ENCODE measurements around the gene MYO1C. TPM values are rescaled to one million over a fixed set of nuclear protein-coding genes. Genes with fewer than 3 reads are reported as not detected.

MYO1C gene
- polyA plus RNA-seq, 1 donor from 2014 or later = 5.7 TPM

- H3K4me2 ChIP-seq (ENCODE audit: low read length) = no peak overlapping the region
- no peaks in the 10 kb centered on the region for H4K20me1 ChIP-seq (ENCODE audit: insufficient read depth)
- peaks cover 9% of the 10 kb centered on the region for H3K27me3 ChIP-seq (ENCODE audit: insufficient read depth, low read depth, low read length)
- no peak overlapping the region for H2AFZ ChIP-seq (ENCODE audit: low read depth, low read length)
- TF ChIP-seq MXI1 (conservative IDR thresholded peaks at IDR 0.05; ENCODE audit: poor library complexity, severe bottlenecking) = no peak
- TF ChIP-seq POLR2AphosphoS5 (IDR thresholded peaks at IDR 0.05) = no peak
- no peak for TF ChIP-seq RAD21 (conservative IDR thresholded peaks at IDR 0.05)
- TF ChIP-seq, protein P1, sequence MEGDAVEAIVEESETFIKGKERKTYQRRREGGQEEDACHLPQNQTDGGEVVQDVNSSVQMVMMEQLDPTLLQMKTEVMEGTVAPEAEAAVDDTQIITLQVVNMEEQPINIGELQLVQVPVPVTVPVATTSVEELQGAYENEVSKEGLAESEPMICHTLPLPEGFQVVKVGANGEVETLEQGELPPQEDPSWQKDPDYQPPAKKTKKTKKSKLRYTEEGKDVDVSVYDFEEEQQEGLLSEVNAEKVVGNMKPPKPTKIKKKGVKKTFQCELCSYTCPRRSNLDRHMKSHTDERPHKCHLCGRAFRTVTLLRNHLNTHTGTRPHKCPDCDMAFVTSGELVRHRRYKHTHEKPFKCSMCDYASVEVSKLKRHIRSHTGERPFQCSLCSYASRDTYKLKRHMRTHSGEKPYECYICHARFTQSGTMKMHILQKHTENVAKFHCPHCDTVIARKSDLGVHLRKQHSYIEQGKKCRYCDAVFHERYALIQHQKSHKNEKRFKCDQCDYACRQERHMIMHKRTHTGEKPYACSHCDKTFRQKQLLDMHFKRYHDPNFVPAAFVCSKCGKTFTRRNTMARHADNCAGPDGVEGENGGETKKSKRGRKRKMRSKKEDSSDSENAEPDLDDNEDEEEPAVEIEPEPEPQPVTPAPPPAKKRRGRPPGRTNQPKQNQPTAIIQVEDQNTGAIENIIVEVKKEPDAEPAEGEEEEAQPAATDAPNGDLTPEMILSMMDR (IDR thresholded peaks at IDR 0.05; ENCODE audit: poor library complexity, severe bottlenecking) = no peak
- no peak for TF ChIP-seq EP300 (conservative IDR thresholded peaks at IDR 0.05; ENCODE audit: poor library complexity, severe bottlenecking)
- TF ChIP-seq TAF1 (IDR thresholded peaks at IDR 0.05; ENCODE audit: low read depth) = no peak
- H3K9ac ChIP-seq (ENCODE audit: low read length) = no peak overlapping the region
- H3K9me3 ChIP-seq (ENCODE audit: low read length) = no peaks in the 10 kb centered on the region
- H3K79me2 ChIP-seq (replicated peaks; ENCODE audit: insufficient read depth, low read length) = no peaks in the 10 kb centered on the region
- H3K36me3 ChIP-seq (ENCODE audit: insufficient read depth, low read length) = no peaks in the 10 kb centered on the region
- H3F3A ChIP-seq (ENCODE audit: insufficient read depth, low read length, poor library complexity, severe bottlenecking) = no peaks in the 10 kb centered on the region
- no peak overlapping the region for H3K27ac ChIP-seq (ENCODE audit: low read length)
- H3K9me2 ChIP-seq (ENCODE audit: insufficient read depth, low read length) = no peaks in the 10 kb centered on the region
- H3K4me3 ChIP-seq (ENCODE audit: low read length) = no peak overlapping the region
These were observed 2.9 kb upstream of the MYO1C start for GRCh38 chr17:1495265-1495989.

- Histone ChIP-seq H2AFZ (ENCODE audit: low read depth, low read length) (no peak overlapping the region), H3K27ac (ENCODE audit: low read length) (no peak overlapping the region), H3K27me3 (ENCODE audit: insufficient read depth, low read depth, low read length) (peaks cover 11% of the 10 kb centered on the region), H3K36me3 (ENCODE audit: insufficient read depth, low read length) (no peaks in the 10 kb centered on the region), H3K4me3 (ENCODE audit: low read length) (no peak overlapping the region), H3K9me3 (ENCODE audit: low read length) (no peaks in the 10 kb centered on the region), H3K4me2 (ENCODE audit: low read length) (no peak overlapping the region), H3K9me2 (ENCODE audit: insufficient read depth, low read length) (no peaks in the 10 kb centered on the region), H3K9ac (ENCODE audit: low read length) (no peak overlapping the region), H3F3A (ENCODE audit: insufficient read depth, low read length, poor library complexity, severe bottlenecking) (no peaks in the 10 kb centered on the region), H3K79me2 (replicated peaks; ENCODE audit: insufficient read depth, low read length) (no peaks in the 10 kb centered on the region), H4K20me1 (ENCODE audit: insufficient read depth) (no peaks in the 10 kb centered on the region)
- no peak for TF ChIP-seq MXI1 (conservative IDR thresholded peaks at IDR 0.05; ENCODE audit: poor library complexity, severe bottlenecking)
- TF ChIP-seq TAF1 (IDR thresholded peaks at IDR 0.05; ENCODE audit: low read depth) = no peak
- no peak for TF ChIP-seq RAD21 (conservative IDR thresholded peaks at IDR 0.05)
- no peak for TF ChIP-seq SMC3 (conservative IDR thresholded peaks at IDR 0.05; ENCODE audit: poor library complexity)
- no peak for TF ChIP-seq POLR2AphosphoS5 (IDR thresholded peaks at IDR 0.05)
- TF ChIP-seq EZH2 (IDR thresholded peaks at IDR 0.05; ENCODE audit: borderline replicate concordance, insufficient read depth, low read length, poor library complexity, severe bottlenecking) = no peak
- no peak for TF ChIP-seq EP300 (conservative IDR thresholded peaks at IDR 0.05; ENCODE audit: poor library complexity, severe bottlenecking)
- TF ChIP-seq, protein P1 (IDR thresholded peaks at IDR 0.05; ENCODE audit: poor library complexity, severe bottlenecking) = no peak
- no peak for TF ChIP-seq REST (IDR thresholded peaks at IDR 0.05; ENCODE audit: borderline replicate concordance)
These were observed 2.3 kb upstream of the MYO1C start for GRCh38 chr17:1494736-1495253.

All from neural cell (in vitro differentiated cells).